GM18870 (cell line): ENCODE results near the gene MYL6B.
"Not testable (repeated sequence)": the region's sequence is repeated elsewhere in the genome, so short reads cannot be mapped to it uniquely, and the experiment has no call there.

ENCODE experiments used
- ATAC-seq: cut with Tn5 transposase; IDR thresholded peaks from one replicate; pipeline ENCODE4 v1.9.1; 2021; ENCODE audit warnings: moderate library complexity; ENCODE audit not compliant: unreplicated experiment

MYL6B gene

DNA sequence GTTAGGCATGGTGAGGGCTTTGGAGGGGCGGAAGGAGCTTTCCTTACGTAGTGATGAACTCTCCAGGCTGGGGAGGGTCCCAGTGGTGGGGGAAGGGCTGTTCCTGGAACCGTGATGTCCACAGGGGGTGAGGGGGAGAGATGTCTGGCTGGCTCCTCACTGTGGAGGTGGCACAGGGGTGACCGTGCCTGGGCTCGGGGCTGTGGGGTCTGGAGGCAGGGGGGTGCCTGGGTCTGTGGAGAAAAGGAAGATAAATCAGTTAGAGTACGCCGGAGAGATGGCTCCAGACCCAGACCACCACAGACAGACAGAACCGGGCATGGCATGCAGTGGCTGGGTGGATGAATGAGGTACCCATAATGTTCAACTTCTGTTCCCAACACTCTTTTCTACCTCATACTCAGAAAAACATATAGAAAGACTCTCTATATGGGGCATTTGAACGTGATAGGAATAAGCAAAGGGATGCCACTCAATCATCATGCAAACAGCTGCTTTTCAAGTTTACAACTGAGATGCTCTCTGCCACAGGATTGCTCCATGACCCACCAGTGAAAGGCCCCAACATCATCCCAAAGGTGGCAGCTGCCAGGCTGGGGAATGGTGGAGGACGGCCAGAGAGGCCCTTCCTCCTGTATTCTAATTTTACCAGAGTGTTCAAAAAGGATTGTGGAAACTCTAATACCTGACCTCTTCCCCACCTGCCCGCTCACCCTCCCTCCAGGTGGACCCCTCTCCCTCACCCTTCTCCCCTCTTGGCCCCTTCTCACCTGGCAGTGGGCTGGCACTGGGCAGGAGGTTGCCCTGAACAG is 11.4 kb downstream of the MYL6B start:
- ATAC-seq, result no peak

DNA sequence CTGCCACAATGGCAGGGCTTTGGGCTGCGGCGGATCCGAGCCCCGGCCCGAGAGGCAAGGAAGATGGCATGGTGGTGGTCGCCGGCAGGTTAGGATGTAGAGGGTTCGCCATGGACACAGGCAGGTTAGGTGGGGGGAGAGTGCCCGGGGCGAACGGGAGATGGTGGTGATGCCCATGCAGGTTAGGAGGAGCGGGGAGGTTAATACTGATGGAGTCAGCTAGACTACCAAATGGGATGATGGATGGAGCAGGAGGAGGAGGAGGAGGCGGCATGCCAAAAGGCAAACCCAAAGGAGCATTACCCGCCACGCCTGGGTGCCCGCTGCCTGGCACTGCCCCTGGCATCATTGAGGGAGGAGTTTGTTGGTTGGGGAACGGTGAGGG is 11.9 kb downstream of the MYL6B start:
- no peak for ATAC-seq

DNA sequence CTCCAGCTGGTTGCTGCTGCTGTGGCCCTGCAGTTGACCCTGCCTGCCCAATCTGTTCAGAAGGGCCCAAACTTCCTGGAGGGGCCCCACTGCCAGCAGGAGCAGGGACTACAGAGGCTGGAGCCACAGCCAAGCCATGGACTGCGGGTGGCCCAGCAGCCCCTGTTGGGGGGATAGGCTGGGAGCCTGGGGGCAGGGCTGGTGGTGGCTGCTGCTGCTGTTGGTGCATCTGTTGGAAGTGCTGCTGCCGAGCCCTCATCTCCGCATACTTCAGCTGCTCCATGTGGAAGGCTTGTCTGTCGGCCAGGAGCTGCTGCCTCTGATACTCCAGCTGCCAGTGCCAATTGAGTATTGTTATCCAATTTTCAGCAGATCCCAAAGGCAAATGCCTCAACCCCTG is 13.0 kb downstream of the MYL6B start:
- no peak for ATAC-seq

DNA sequence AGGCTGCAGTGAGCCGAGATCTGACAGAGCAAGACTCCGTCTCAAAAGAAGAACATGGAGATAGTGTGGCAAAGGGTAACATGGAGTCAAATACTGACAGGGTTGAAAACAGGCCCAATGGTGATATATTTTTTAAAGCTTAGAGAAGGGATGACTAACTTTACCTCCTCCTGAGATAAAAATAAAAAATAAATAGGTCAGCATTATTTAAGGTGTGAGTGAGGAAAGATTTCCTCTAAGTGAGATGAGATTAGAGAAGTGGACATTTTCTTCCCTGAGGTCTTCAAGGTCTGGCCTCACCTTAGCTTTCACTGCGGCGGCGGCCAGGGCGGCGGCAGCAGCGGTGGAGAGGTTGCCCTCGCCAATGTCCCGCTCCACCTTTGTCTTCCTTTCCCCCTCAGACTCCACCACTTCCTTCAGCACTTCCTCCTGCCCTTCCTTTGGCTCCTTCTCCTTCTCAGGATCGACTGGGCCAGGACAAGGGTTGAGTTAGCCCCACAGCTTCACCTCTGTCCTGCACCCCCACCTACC is 16.9 kb downstream of the MYL6B start:
- no peak for ATAC-seq

DNA sequence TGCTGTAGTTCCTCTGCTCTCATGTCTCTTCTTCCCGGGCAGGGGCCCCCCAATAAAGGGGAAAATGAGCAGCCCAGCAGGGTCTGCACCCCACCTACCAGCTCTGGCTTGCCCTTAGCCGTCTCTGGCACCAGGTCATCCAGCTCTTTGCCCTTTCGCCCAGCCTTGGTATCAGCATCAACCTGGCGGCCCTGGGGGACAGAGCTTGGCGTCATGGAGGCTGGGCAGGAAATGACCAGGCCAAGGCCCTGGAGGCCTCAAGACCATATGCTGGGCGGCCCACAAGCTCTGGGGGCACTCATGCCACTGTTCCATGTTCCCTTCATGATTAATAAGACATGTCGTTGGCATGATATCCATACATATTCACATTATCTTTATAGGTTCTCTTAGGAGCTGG is 20.5 kb downstream of the MYL6B start:
- ATAC-seq, result no peak

DNA sequence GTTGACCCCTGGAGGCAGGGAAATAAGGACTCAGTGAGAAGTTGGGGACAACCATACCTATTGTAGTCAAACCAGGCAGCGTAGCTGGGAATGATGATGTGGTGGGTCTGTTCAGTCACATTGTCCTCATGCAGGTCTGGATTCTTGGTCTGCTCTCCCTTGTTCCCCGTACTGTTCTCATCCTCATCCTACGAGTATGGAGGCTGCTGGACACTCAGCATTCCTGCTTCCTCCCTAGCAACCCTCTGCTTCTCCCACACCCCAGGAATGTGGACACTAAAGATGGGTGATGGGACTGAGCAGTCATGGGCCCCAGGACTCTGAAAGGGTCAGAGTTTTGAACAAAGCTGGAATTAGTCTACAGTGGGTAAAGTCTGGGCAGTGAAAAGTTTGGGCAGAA is 26.0 kb downstream of the MYL6B start:
- ATAC-seq, result no peak

DNA sequence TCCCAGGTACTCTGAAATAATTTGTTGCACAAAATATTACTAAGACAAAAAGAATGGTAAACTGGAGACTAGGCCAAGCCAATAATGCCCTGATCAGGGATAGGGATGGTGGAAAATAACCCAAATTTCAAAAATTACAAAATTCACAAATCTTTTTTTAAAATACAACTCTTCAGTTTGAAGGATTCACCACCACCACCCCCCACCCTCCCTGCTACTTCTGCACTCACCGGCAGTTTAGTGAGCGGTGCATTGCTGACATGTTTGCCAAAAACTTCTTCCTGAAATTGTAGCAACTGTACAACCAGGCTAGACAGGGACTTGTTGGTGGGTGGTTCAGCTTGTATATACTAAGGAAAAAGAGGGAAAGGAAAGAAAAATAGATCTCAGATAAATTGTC is 34.6 kb downstream of the MYL6B start:
- no peak for ATAC-seq

DNA sequence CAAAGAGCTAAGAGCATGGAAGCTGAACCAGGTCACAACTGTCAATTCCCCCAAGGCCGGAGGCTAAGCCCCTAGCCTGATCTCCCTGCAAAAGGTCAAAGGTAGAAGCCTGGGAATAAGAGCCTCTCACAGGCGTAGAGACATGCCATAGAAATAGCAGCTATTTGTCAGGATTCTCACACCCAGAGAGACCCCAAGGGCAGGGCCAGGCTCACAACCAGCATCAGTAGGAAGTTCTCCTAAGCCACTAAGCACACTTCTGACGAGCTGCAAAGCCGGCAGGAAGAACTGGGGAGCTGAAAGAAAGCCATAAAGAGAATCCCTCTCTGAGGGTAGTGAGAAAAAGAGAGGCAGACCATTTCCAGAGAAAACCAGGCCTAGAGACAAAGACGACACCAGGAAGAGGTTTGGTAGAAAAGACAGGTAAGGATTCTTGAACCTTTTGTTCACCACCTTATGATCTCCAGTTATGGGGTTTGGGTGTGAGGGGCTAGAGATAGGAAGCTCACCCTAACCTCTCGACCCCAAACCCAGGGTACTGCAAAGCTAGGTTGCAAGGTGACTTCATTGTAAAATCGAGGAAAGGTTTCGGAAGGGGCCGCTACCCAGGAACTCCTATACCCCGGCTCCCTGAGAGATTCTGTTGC is 35.9 kb downstream of the MYL6B start:
- ATAC-seq, result no peak

DNA sequence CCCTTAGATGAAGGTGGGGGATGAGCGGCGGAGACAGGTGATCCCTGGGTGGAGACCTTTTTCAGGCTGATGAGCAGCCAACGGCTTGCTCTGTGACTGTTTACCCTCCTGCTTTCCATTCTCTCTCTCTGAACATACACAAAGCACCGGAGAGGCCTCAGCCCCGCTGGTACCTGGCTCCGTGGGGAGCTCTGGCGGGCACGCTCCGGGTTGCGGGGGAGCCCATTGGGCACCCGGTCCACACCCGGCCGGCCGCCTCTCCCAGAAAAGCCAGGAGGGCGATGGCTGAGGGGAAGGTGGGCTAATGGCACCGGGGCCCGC is 36.4 kb downstream of the MYL6B start:
- no peak for ATAC-seq

DNA sequence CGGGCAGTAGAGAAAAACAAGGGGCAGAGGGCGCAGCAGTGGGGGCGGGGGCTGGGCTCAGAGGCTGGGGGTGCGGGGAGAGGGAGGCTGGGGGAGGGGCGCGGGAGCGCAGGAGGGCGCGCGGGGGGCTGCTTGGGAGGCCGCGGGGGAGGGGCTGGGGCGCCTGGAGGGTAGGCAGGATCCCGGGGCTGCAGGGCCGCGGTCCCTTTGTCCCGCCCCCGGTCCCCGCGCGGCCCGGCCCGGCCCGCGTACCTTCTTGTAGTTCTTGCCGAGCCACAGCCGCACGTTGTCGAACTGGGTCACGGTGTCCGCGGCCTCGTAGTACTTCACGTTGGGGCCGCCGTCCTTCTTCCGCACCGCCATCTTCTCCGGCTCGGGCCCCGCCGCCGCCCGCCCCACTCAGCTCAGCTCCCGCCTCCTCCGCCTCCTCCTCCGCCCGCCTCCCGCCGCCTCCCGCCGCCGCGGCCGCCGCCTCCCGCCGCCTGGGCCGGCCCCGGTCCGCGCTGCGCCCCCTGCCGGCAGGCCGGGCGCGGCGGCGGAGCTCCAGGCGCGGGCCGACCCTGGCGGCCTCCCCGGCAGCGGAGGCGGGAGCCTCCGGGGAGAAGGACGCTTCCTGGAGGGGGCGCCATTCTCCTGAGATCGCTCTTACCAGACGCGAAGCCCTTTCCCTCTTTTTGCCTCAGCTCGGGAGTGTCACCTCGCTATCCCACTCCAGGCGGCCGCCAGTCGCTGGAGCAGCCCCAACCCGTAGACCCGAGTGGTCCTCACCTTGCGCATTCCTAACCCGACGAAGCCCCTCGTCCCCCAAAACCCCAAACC is 36.9 kb downstream of the MYL6B start, which contains the start of gene SMARCC2:
SMARCC2 (minus strand) TSS at position 385 of the 819 bp plus-strand sequence; CDS start at position 363, 22 bp downstream.
- no peak for ATAC-seq

DNA sequence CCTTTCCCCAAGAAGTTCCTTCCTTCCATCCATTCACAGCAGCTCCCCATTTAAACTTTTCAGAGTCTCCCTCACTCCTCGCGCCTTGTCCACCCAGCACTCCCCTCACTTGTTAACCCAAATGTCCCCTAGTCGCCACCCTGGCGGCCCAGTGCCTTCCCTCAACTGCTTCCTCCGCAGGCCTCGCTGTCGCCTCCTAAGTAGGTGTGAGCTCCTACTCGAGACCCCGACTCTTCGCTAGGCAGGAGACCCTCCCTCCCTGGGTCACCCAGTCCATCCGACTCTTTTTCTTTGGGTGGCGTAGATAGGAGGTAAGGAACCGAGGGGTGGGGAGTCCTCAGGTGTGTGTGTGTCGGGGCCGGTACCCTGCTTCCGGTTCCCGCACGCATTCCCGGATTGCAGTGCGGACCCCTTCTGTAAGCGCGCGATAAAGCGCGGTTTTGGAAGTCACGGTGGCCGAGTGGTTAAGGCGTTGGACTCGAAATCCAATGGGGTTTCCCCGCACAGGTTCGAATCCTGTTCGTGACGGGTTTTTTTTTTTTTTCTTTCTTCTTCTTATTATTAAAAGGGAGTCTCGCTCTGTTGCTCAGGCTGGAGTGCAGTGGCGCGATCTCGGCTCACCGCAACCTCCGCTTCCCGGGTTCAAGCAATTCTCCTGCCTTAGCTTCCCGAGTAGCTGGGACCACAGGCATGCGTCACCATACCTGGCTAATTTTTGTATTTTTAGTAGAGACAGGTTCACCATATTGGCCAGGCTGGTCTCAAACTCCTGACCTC is 37.7 kb downstream of the MYL6B start:
- no peak for ATAC-seq

DNA sequence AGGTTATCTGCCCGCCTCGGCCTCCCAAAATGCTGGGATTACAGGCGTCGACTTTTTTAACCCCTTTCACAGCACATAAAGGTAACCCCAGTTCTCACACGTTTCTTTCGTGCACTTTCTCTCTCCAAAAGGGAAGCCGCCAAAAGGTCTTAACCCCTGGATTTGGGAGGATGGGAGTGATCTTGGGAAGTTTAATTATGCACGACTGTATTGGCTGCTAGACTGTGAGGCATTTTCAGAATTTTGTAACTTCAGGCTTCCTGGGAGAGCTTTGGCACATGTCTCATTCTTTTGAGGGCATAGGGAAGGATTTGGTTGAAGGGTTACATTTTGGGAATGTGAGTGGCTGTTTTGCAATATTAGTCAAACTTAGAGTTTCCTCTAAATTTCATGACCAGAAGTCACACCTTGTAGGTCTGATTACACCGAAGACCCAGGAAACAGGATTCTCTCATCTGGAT is 38.3 kb downstream of the MYL6B start:
- ATAC-seq, result no peak

DNA sequence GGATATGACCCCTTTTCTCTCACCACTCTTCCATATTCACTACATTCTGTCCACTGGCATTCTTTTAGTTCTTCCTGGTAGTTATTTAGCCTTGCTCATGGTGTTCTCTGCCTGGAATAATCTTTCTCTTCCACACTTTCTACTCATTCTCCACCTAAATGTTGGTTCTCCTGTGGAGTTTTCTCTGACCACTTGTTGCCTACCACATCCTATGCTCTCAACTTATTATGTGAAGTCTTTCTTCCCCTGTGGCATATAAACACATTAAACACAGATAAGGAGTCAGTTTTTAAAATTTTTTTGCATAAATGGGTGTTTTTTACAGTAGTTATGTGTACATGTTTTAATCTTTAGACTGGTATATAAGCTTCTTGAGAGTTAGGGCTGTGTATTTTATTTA is 40.2 kb downstream of the MYL6B start:
- ATAC-seq, result no peak

DNA sequence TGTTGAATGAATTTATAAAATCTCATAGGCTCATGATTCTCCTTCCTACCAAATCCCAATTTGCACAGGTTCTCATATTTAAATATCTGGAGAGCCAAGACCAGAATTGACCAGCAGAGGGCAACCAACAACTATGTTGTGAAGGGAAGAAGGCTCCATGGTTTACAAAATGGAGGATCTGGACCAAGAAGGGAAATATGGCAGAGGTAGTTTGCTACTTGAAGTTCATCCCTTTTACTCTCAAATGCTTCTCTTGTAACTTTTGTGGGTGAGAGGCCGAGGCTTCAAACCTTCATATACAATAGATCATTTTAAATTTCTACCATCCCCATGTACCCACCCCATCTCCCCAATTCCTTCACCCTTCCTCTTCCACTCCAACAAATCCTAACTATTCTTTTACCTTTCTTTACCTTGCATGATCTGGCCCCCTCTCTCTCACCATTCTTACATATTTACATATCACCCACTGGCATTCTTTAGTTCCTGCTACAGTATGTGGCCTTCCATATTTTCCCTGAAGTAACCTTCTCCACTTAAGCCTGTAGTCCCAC is 40.7 kb downstream of the MYL6B start:
- no peak for ATAC-seq

DNA sequence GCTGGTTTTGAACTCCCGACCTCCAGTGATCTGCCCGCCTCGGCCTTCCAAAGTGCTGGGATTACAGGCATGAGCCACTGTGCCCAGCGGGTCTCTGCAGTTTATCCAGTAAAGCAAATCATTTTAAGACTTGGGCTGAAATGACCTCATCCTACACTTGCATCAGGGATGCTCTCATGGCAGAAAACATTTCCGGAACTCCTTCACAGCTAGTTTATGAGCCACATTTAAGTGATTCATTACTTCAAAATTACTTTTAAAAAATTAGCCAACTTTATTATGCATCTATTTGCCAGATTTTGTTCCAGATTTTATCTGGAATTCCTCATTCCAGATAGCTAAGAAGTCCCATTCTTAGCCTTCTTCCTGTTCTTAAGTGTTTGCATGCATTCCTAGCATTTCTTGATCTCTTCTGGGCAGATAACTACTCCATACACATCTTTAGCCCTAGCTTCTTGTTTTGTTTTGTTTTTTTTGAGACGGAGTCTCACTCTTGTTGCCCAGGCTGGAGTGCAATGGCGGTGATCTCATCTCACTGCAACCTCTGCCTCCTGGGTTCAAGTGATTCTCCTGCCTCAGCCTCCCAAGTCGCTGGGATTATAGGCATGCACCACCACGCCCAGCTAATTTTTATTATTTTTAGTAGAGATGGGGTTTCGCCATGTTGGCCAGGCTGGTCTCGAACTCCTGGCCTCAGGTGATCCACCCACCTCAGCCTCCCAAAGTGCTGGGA is 44.6 kb downstream of the MYL6B start:
- not testable (repeated sequence) for ATAC-seq

DNA sequence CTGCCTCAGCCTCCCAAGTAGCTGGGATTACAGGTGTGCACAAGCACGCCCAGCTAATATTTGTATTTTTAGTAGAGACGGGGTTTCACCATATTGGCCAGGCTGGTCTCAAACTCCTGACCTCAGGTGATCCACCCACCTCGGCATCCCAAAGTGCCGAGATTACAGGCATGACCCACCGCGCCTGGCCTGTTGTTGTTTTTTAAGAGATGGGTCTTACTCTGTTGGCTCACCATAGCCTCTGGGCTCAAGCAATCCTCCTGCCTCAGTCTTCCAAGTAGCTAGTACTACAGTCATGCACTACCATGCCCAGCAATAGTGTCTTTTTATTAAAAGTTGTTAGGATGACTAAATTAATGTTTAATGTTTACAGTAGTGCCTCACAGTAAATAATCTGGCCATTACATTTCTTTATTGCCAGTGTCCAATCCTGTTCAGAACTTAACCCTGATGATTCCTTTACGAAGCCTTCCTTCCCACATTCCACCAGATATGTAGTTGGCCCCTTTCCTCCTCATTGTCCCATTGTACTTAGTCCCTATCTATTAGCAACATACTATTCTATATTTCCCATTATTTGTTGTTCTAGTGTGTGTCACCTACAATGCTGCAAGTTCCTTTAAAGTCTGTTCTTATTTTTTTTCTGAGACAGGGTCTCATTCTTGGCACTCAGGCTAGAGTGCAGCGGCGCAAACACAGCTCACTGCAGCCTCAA is 45.7 kb downstream of the MYL6B start:
- ATAC-seq, result no peak

DNA sequence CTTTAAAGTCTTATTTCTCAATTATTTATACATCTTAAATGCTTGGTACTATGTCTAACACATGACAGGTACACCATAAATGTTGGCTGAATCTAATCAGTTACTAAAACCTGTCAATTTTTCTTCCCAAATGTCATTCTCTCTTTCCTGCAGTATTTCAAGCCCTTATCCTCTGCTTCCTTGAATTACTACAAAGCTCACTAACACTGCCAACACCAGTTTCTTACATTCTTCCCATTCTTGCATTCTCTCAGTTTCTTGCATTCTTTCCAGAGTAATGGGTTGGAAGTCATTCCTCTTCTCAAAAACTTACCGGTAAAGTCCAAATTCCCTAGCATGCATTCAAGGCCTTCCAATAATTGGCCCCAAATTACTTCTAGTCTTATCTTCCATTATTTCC is 46.4 kb downstream of the MYL6B start:
- no peak for ATAC-seq

DNA sequence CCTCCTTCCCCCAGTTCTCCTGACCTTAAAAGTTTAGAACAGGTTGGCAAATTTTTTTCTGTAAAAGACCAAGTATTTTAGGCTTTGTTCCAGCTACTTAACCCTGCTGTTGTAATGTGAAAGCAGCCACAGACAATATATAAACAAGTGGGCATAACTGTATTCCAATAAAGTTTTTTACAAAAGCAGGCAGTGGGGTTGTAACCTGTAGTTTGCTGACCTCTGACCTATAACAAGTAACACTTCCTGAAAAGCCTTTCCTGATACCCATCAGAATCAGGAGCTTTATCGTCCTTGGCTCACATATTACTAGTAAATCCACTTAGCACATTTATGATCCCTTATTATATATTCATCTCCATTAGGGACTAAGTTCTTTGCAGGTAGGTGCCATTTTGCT is 50.0 kb downstream of the MYL6B start:
- no peak for ATAC-seq

DNA sequence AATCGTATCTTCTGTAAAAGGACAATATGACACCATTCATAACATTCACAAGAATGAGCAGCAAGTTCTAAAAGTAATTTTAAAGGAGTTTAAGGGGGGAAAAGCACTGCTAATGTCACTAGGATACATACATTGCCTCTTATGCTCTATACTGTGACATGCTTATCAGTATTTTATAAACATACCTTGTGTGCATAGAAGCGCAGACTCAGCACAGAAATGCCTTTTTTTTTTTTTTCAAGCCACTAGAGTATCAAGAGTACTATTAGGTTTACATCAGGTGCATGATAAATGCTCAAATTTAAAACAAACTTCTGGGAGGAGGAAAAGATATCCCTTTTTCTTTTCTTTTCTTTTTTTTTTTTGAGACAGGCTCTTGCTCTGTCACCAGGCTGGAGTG is 50.5 kb downstream of the MYL6B start:
- ATAC-seq, result no peak
